NCI-H128 (cell line): ENCODE measurements around the gene LDLRAD3.

Experiments
- DNase-seq: peaks from one replicate; lab custom pipeline; 2025; ENCODE audit not compliant: unreplicated experiment; lab: John Stamatoyannopoulos, UW

Gene LDLRAD3

DNA sequence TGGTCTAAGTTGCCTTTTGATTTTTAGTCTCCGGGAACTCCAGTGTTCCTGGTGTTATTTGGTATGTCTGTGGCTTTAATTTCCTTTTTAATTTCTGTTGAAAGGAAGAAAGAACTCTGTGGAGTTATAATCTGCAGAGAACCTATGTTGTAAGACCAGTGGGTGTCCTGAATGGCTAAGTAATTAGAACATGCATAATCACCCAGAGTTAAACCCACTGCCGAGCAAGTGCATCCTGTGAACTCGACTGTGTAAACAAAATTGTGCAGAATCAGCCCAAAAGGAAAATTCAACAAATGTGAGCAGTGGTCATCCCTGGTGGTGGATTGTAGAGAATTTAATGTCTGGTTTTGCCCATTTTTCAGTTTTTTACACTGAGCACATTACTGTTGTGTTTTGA is 182.8 kb downstream of the LDLRAD3 start:
- DNase-seq: no peak

DNA sequence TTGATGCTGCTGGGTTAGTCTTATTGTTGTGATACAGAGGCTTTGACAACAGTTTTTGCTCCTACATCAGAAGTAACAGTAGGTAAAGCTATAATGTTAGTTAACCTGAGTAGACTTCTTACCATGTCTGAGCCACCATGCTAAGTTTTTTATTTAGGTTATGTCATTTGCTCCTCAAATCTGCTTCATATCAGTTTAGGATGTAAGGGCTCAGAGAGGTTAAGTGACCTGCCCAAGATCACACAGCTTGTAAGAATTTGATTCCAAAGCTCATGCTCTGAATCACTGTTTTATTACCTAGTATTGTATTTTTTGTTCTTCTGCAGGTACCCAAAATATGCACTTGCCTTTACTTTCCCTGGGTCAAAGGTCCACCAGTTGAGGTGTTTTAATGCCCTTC is 183.7 kb downstream of the LDLRAD3 start:
- DNase-seq: no peak

DNA sequence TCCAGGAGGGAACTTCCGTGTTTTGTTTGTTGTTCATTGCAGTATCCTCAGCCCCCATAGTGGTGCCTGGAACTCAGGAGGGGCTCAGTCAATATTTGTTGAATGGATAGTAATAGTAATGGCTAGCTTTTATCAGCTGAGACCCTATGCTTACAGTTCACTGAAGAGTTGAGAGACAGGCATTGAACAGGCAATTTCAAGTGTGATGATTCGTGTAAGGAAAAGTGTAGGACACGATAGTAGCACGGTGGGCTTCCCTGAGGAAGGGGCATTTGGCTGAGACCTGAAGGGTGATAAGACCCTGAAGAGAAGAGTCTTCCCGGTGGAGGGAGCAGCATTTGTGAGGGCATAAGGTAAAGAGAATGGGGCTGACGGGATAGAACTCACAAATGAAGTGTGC is 186.1 kb downstream of the LDLRAD3 start:
- no peak for DNase-seq

DNA sequence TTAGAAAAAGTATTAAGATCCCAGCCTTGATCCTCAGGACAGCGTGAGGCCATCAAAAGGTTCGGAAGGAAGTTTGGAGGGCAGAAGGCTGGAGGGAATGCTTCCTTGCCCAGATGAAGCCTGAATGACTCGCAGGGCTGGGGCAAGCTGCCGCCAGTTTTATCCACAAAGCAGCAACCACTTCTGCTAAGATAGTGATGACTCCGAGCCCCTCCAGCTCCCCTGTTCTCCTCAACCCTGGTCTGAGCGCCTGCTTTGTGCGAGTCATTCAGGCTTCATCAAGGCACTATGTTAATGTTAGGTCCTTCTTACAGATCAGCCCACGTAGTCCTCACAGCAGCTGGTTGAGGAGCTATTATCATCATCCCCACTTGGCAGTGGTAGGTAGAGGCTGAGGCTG is 186.5 kb downstream of the LDLRAD3 start:
- DNase-seq: no peak

DNA sequence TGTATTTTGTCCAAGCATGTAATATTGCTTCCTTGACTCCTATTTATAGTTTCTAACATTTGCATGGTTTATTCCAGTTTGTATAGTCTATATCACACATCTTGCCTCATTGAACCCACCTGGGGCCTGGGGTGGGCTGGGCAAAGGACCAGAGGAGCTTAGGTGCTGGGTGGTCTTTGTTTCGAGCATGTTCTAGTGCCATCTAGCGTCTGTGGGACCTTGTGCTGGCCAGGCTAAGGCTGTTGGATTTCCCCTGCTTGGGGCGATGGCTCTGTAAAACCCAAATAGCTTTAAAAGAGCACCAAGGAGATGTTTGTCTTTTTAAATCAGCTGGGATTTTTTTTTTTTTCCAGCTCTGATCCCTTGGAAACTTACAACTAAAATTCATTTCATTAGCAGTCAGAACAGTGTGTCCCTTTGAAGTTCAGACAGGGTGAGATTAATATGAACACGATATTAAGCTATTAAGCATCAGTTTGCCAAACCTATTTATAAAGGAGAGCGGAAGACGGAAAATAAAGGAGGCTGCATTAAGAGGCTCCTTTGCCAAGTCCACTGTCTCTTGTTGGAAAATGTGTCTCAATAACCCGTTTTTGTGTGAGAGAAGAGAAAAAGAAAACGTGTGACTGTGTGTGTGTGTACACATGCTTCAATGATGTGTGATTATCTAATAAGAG is 188.0 kb downstream of the LDLRAD3 start:
- DNase-seq: no peak

DNA sequence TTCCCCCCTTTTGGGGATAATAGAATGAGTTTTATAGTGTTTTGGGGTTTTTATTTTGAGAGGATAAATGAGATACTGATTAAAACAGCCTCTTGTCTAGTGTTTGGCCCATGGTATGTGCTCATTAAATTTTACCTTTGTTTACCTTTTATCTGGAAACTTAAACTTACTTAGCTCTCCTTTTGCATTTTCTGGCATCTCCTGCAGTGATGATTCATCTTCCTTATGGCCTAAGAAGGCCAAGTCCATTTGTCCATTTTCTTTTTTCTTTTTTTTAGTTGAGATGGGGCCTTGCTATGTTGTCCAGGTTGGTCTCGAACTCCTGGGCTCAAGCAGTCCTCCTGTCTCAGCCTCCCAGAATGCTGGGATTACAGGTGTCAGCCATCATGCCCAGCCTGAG is 189.1 kb downstream of the LDLRAD3 start:
- no peak for DNase-seq

DNA sequence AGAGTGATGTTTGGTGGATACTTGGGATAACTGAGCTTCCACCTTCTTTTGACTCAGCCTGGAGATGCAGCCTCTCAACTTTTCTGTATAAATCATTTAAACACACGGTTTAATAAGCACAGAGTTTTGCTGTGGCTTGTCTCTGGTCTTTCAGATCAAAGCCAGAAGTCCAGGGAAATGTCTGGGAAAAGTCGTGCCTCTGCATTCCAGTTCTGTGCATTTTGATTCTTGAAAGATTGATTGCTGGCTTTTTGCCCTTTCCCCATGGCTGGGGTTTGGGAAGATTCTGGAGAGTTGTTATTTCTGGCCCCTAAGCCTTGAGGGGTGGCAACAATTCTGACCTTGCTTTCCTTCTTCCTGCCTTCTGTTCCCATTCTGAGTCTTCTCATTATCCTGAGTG is 191.2 kb downstream of the LDLRAD3 start:
- DNase-seq: no peak

DNA sequence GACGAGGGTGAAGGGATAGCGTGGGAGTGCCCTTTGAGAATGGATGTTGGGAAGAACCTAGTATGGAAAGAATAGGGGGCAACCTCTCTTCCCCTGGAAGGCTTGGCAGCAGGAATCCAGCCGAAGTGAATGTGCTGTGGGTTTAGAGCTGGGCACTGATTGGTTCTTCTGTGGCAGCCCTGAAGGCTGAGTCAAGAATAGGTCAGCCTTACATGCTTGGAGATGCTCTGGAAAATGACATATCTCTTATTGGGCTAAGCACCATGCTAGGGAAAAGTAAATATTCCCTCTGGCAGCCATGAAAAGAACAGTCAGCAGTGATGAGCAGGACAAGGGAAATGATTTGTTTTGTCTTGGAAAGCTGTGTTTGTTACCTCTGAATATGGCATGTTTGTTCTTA is 195.9 kb downstream of the LDLRAD3 start:
- DNase-seq: no peak

DNA sequence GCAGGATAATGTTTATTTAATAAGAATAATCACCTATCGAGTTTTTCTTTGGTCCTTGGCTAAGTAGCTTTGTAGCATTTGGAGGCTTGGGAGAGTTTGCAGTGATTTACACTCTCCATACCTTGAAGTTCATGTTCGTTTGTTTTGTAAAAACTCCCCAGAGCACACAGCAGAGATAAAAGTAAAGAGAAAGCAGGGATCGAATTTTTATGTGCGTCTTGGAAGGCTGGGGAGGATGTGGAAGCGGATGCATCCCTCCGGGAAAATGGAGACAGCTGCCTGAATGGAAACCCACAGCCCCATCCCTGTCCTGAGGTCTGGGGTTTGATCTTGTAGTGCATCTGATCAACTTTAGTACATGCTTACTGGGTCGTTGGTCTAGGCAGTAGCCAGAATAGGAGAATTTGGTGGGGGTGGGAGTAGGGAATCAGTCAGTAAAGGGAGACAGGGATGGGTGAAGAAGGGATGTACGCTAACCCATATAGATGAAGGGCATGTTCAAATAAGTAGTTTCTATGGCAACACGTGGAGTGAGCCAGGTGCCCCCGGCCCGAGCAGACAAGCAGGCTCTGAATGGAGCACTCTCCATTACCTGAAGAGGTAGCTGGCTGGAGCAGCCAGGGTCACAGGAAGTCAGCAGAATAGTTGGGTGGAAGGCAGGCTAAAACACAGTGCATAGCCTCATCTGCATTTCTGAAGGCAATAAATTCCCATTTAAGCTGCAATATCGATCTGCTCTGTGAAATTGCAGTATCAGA is 197.5 kb downstream of the LDLRAD3 start:
- no peak for DNase-seq

DNA sequence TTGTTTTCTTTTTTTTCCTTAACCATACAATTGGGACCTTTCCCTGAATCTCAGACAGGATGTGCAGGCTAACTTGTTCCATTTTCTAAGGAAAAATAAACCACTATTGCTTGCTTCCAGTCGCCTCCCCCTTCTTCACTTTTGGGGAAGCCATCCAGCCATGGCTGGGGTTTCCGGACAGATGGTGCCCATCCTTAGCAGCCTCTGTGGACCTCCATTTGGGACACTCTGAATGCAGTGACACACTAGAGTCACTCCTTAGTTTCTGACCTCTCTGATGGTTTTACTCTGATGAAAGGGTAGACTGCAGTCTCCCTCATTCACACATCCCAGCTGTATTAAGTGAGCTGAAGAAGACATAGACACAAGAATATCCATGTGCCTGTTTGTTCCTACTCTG is 198.1 kb downstream of the LDLRAD3 start:
- no peak for DNase-seq

DNA sequence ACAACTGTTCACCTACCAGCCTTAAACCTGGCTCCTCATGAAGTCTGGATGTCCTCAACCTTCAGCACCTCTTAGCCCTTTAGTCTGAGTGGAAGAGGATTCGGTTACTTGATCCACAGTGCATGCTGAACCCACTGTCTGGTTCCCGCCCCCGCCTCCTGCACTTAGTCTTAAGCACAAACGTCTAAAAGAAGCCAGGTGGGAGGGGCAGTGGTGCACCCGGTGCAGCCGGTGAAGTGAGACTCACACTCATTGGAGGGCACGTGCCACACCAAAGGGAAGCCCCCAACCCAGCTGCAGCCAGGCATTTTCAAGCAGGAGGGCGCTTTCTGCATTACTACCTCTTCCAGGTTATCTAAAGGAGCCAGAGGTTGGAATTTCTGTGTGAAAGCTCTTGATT is 198.6 kb downstream of the LDLRAD3 start:
- no peak for DNase-seq

DNA sequence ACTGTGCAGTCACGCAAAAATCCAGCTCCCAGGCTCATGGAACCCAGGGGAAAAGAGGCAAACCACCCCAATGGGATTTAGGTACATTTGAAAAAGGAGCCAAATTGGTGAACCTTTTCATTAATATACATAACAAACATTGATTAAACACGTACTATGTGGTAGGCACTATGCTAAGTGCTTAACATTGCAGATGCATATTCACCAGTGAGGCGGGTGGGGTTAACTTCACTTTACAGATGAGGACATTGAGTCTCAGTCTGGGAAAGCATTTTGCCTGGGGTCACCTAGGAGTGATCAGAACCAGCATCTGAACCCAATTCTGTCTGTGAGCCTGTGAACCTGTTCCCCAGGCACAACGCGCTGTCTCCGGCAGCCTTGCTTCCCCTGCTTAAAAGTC is 199.0 kb downstream of the LDLRAD3 start:
- DNase-seq: no peak

DNA sequence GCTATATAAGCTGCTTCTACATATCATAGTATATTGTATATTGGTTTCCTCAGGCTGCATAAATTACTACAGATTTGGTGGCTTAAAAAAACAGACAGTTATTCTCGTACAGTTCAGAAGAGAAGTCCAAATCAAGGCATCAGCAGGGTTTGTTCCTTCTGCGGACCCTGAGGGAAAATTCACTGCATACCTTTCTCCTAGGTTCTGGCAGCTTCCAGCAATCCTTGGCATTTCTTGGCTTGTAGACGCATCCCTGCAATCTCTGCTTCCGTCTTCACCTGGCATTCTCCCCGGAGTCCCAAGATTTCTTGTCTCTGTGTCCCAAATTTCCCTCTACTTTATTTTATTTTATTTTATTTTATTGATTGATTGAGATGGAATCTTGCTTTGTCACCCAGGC is 202.6 kb downstream of the LDLRAD3 start:
- DNase-seq: no peak

DNA sequence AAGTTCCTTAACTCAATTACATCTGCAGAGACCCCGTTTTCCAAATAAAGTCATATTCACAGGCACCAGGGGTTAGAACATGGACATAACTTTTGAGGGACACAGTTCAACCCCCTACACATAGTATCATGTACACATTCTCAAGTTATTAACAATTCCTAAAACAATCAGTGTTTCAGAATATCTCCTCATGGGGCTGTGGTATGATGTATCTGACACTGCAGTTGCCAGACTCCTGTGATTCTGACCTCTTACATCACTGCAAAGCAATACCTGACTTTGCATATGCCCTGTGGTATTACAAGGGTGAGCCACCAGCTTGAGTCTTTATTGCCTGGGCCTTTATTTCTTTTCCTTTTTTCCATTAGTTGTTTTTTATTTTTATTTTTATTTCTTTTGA is 203.6 kb downstream of the LDLRAD3 start:
- DNase-seq: no peak

DNA sequence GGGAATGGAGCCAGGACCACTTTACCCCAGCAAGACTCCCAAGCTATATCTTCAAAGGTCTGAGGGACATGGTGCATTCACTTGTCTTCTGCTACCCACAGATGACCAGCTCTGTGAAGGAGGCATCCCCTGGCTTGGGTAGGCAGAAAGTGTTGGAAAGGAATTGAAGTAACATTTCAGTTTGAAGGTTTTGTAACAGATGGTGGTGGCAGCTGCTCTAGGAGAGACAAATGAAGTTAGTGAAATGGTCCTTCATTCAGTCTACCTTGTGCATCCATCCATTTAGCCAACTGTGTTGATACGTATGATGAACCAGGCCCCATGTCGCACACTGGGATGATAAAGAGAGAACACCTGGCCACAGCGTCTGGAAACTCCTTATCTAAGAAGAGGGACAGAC is 204.8 kb downstream of the LDLRAD3 start:
- DNase-seq: no peak

DNA sequence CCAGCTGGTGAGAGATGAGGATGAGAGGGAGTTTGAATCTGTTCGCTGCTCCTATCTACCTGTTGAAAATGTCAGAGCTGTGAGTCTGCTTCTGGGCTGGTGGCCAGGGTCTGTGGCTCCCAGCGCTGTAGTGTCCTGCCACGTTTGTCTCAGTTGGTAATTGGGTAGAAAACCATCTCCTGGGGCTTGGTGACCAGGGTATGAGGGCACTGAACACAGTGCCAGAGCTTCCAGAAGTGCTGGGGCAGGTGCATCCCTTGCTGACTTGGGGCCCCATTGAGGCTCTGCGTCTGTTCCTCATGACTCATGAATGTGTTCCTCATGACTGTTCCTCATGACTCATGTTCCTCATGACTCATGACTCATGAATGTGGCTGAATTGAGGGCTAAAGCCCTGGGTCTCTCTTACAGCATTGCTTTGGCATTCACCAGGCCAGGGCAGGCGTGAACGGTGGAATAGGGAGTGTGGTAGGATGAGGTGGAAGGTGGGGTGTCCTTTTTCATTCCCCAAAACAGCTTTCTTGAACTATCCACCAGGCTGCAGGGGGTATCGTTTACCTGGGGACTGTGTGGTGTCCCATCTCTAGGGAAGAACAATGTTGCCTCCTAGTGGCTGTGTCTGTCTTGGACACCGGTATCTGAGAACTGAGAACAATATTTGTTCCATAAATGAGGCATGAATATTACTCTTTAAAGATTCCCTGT is 205.8 kb downstream of the LDLRAD3 start:
- no peak for DNase-seq

DNA sequence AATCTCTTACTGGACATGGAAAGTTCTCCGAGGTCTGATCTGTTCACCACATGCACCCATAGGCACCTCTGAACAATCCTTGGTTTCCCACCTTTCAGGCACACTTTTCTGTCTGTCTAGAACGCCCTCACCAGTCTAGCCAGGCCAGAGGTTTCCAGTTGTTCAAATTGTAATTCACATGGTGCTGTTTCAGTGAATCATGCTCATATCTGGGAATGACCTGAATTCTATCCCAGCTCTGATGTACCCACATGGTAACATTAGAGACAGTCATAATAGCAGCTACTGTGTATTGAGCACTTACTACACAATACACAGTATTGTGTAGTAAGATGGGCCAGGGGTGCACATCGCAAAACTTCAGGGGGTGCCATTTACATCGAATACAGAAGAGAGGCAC is 207.1 kb downstream of the LDLRAD3 start:
- DNase-seq: no peak

DNA sequence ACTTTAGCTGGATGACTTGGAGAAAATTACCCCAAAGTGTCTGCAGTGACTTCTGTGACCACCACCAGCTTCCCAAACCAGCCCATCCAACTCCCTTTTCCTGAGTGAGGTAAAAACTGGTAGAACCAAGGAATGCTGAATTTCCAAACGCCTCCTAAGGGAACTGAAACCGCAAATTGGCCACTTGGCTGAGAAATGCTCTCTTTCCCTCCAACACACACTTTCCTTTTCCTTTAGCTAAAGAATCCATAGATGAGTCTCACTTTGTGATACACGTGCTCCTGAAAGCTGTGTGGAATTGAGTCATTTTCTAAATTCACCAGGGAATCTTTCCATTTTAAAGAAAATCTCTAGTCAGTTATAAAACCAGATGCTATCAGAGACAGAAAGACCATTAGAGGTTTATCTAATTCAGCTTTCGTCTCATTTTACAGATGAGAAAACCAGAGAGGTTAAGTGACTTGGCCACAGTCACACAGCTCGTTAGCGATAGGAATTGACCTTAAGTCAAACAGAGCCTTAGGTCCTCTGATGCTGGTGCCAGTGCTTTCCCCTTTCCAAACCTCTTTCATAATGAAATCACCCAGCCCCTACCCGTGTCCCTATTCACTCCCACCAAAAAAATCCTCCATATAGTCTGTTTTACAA is 208.2 kb downstream of the LDLRAD3 start:
- no peak for DNase-seq

DNA sequence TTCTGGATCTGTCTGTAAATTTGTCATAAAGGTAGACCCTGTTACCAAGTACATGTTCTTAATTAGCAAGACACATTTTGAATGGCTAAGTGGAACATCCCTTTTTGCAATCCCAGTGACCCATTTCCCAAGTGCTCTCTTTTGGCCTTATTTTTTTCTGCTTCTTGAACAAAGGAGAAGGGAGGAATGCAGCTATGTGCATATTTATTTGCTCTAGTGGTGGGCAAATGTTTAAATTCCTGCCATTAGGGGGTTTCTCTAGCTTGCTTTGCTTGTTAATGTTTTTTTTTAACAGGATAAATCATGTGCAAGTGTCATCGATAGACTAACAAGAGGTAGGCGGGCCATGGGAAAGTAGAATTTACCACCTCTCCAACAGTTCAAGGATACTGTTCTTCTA is 209.7 kb downstream of the LDLRAD3 start:
- DNase-seq: no peak

DNA sequence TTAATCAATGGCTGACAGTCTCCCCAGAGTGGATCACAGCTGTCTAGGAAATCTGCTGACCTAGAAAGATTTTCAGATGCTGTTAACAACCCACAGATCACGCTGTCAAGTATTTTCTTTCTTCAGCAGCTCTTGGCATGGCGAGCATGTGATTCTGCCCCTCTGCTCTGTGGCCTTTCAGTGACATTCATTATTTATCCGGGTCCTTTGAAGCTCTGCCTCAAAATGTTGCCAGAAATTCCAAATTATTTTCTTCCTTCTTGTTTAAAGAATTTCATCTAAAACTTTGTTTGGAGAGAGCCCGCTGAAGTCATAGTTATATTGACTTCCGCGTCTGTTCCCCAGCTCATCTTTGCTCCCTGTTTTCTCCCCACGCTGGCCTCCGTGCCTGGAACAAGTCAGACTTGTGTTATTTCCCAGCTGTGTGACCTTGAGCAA is 211.3 kb downstream of the LDLRAD3 start:
- DNase-seq: no peak

DNA sequence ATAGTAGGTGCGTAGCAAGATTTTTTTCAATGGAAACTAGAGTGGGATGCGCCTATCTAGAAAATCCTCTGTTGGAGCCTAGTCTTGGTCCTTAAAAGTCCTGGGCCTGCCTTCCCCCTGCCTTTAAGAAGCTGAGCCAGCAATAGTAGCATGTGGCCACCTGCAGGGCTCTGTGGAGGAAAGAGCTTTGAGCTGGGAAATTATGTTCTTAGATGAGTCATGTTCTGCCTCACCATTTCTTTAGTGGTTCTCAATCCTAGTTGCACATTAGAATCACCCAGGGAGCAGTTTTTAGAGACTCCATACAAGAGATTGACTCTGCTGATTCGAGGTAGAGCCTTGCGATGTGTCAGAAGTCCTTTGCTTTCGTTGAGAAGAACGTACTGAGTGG is 211.9 kb downstream of the LDLRAD3 start:
- DNase-seq: no peak
